Gastroesophageal sphincter (tissue), 3 donors: ENCODE data around the gene POC1A.

ENCODE experiments used
- CTCF ChIP-seq, 4 experiments: fragments of 200-600 bp in 2 of 4; fragments of 450-650 bp in 2 of 4; sonication (generic) in 1 of 4; IDR thresholded peaks; one replicate each; pipeline ENCODE4 v1.5.1; 2017 to 2019; ENCODE audit warnings: antibody characterized with exemption in 4 of 4, mild to moderate bottlenecking in 2 of 4, moderate library complexity in 2 of 4
- POLR2A ChIP-seq, 2 donors: fragments of 450-650 bp; IDR thresholded peaks; one replicate each; pipeline ENCODE4 v1.6.1; 2017; ENCODE audit warnings: antibody characterized with exemption in 2 of 2, mild to moderate bottlenecking in 2 of 2, moderate library complexity in 1 of 2

GRCh38 chr3:52053307-52054304, 100.6 kb downstream of the POC1A start:
- TF ChIP-seq POLR2A (IDR thresholded peaks at IDR 0.05) (no peak), CTCF (IDR thresholded peaks at IDR 0.05) (peak in 1 of 4 experiments; percentile 35)
